ENCODE data around the gene MASP1. TPM values are rescaled to one million over a fixed set of nuclear protein-coding genes. Genes with fewer than 3 reads are reported as not detected.

Gene MASP1
- polyA plus RNA-seq, 3 donors = 0.24 to 2.2 (median 1.9) TPM

GRCh38 chr3:187274315-187274976 lies 17.1 kb downstream of the MASP1 start:
- H3K27ac ChIP-seq (ENCODE audit: low read depth, low read length) = no peak overlapping the region
- WGBS, 3 donors = 82 to 83% (median 83%) methylated on average over 6 of the region's 6 CpGs

- H3K27ac ChIP-seq (ENCODE audit: low read depth, low read length) = no peak overlapping the region
- 43 to 82% (median 81%) methylated on average over 2 of the region's 2 CpGs for WGBS, 3 donors
These were observed 20.0 kb downstream of the MASP1 start for GRCh38 chr3:187271582-187271981.

- H3K27ac ChIP-seq (ENCODE audit: low read depth, low read length) = no peak overlapping the region
These were observed 22.1 kb downstream of the MASP1 start for GRCh38 chr3:187269486-187269885.

- 65 to 82% (median 78%) methylated on average over 3 of the region's 3 CpGs for WGBS, 3 donors
- H3K27ac ChIP-seq (ENCODE audit: low read depth, low read length) = no peak overlapping the region
These were observed 24.2 kb downstream of the MASP1 start for GRCh38 chr3:187267306-187267705.

GRCh38 chr3:187266691-187267090 lies 24.8 kb downstream of the MASP1 start:
- WGBS, 3 donors = 92 to 96% (median 93%) methylated on average over 1 of the region's 1 CpG
- no peak overlapping the region for H3K27ac ChIP-seq (ENCODE audit: low read depth, low read length)

- H3K27ac ChIP-seq (ENCODE audit: low read depth, low read length) = no peak overlapping the region
- WGBS, 3 donors = 30 to 71% (median 32%) methylated on average over 2 of the region's 2 CpGs
These were observed 26.0 kb downstream of the MASP1 start for GRCh38 chr3:187265461-187265955.

- 91 to 95% (median 95%) methylated on average over 3 of the region's 3 CpGs for WGBS, 3 donors
- no peak overlapping the region for H3K27ac ChIP-seq (ENCODE audit: low read depth, low read length)
These were observed 26.6 kb downstream of the MASP1 start for GRCh38 chr3:187264911-187265310.

GRCh38 chr3:187264021-187264420 lies 27.5 kb downstream of the MASP1 start:
- no peak overlapping the region for H3K27ac ChIP-seq (ENCODE audit: low read depth, low read length)
- 11 to 49% (median 48%) methylated on average over 4 of the region's 4 CpGs for WGBS, 3 donors

- H3K27ac ChIP-seq (ENCODE audit: low read depth, low read length) = no peak overlapping the region
These were observed 28.3 kb downstream of the MASP1 start for GRCh38 chr3:187263270-187263669.

- no peak overlapping the region for H3K27ac ChIP-seq (ENCODE audit: low read depth, low read length)
- 88 to 91% (median 90%) methylated on average over 6 of the region's 6 CpGs for WGBS, 3 donors
These were observed 29.2 kb downstream of the MASP1 start for GRCh38 chr3:187262360-187262759.

GRCh38 chr3:187261541-187261969 lies 30.0 kb downstream of the MASP1 start:
- H3K27ac ChIP-seq (ENCODE audit: low read depth, low read length) = no peak overlapping the region
- 77 to 87% (median 84%) methylated on average over 3 of the region's 3 CpGs for WGBS, 3 donors

GRCh38 chr3:187259171-187259570 lies 32.4 kb downstream of the MASP1 start:
- H3K27ac ChIP-seq (ENCODE audit: low read depth, low read length) = no peak overlapping the region
- 52 to 90% (median 84%) methylated on average over 2 of the region's 2 CpGs for WGBS, 3 donors

GRCh38 chr3:187257992-187258692 lies 33.4 kb downstream of the MASP1 start:
- WGBS, 3 donors = 54 to 85% (median 77%) methylated on average over 5 of the region's 5 CpGs
- H3K27ac ChIP-seq (ENCODE audit: low read depth, low read length) = no peak overlapping the region

GRCh38 chr3:187257471-187257870 lies 34.1 kb downstream of the MASP1 start:
- 87 to 93% (median 93%) methylated on average over 6 of the region's 6 CpGs for WGBS, 3 donors

GRCh38 chr3:187256051-187256616 lies 35.4 kb downstream of the MASP1 start:
- no peak overlapping the region for H3K27ac ChIP-seq (ENCODE audit: low read depth, low read length)
- 89 to 96% (median 91%) methylated on average over 10 of the region's 10 CpGs for WGBS, 3 donors

More at GRCh38 chr3:187257471-187257870, 34.1 kb downstream of the MASP1 start:
- H3K27ac ChIP-seq (ENCODE audit: low read depth, low read length) = no peak overlapping the region

GRCh38 chr3:187255314-187255713 lies 36.2 kb downstream of the MASP1 start:
- H3K27ac ChIP-seq (ENCODE audit: low read depth, low read length) = no peak overlapping the region
- 9 to 21% (median 21%) methylated on average over 1 of the region's 1 CpG for WGBS, 3 donors

GRCh38 chr3:187252311-187252710 lies 39.2 kb downstream of the MASP1 start:
- WGBS, 3 donors = 64 to 86% (median 82%) methylated on average over 4 of the region's 4 CpGs
- H3K27ac ChIP-seq (ENCODE audit: low read depth, low read length) = no peak overlapping the region

- no peak overlapping the region for H3K27ac ChIP-seq (ENCODE audit: low read depth, low read length)
- 52 to 79% (median 68%) methylated on average over 3 of the region's 3 CpGs for WGBS, 3 donors
These were observed 39.9 kb downstream of the MASP1 start for GRCh38 chr3:187251599-187251998.

GRCh38 chr3:187247398-187247797 lies 44.1 kb downstream of the MASP1 start:
- H3K27ac ChIP-seq (ENCODE audit: low read depth, low read length) = no peak overlapping the region
- 42 to 63% (median 60%) methylated on average over 3 of the region's 3 CpGs for WGBS, 3 donors

All from adipose tissue (tissue), 3 donors.